PFSK-1 (cell line): ENCODE measurements around the gene MIER3.

Source experiments
- FOXP2 ChIP-seq: optimal IDR thresholded peaks from 2 replicates; pipeline ENCODE3; 2011; ENCODE audit warnings: borderline replicate concordance, control low read depth, inconsistent platforms; ENCODE audit not compliant: insufficient read depth; ENCODE audit errors: extremely low read length, extremely low read depth
- POLR2AphosphoS5 ChIP-seq: IDR thresholded peaks from 2 replicates; pipeline ENCODE4 v1.6.1; 2012; ENCODE audit warnings: low read depth, mild to moderate bottlenecking, control low read depth, low read length, moderate library complexity
- REST ChIP-seq, 2 experiments: IDR thresholded peaks; 2 replicates each; pipeline versions ENCODE4 v1.6.1 to v1.8.0; 2011 to 2012; ENCODE audit warnings: low read depth in 2 of 2, low read length in 2 of 2, control low read depth in 1 of 2, inconsistent platforms in 1 of 2, mild to moderate bottlenecking in 1 of 2, moderate library complexity in 1 of 2; ENCODE audit not compliant: insufficient read depth in 1 of 2
- SIN3A ChIP-seq: IDR thresholded peaks from 2 replicates; pipeline ENCODE4 v1.6.1; 2012; ENCODE audit warnings: mild to moderate bottlenecking, low read length, moderate library complexity, borderline replicate concordance; ENCODE audit not compliant: insufficient read depth
- TAF1 ChIP-seq: IDR thresholded peaks from 2 replicates; pipeline ENCODE4 v1.6.1; 2012; ENCODE audit warnings: low read length, control low read depth, borderline replicate concordance; ENCODE audit not compliant: insufficient read depth

Gene MIER3

GRCh38 chr5:56984445-56984844, 32.5 kb upstream of the MIER3 start:
- TF ChIP-seq REST (IDR thresholded peaks at IDR 0.05; ENCODE audit: insufficient read depth in 1 of 2, low read depth in 2 of 2, low read length in 2 of 2) (no peak), TAF1 (no peak), SIN3A (no peak)

GRCh38 chr5:56983593-56984361, 31.9 kb upstream of the MIER3 start:
- no peak for TF ChIP-seq TAF1
- no peak for TF ChIP-seq FOXP2
- TF ChIP-seq REST (IDR thresholded peaks at IDR 0.05; ENCODE audit: insufficient read depth in 1 of 2, low read depth in 2 of 2, low read length in 2 of 2) = no peak
- no peak for TF ChIP-seq POLR2AphosphoS5
- TF ChIP-seq SIN3A = no peak

- TF ChIP-seq POLR2AphosphoS5 (no peak), FOXP2 (no peak), TAF1 (no peak), SIN3A (no peak), REST (IDR thresholded peaks at IDR 0.05; ENCODE audit: insufficient read depth in 1 of 2, low read depth in 2 of 2, low read length in 2 of 2) (no peak)
Observed at GRCh38 chr5:56981548-56982315, 29.8 kb upstream of the MIER3 start.

GRCh38 chr5:56979968-56980367, 28.0 kb upstream of the MIER3 start:
- TF ChIP-seq FOXP2 (no peak), POLR2AphosphoS5 (no peak), TAF1 (no peak), SIN3A (no peak), REST (IDR thresholded peaks at IDR 0.05; ENCODE audit: insufficient read depth in 1 of 2, low read depth in 2 of 2, low read length in 2 of 2) (no peak)
